HCT116 (cell line): Measurements from ENCODE around the gene IL11. TPM values are rescaled to one million over a fixed set of nuclear protein-coding genes. Genes with fewer than 3 reads are reported as not detected.
A peak's percentile ranks its signal among the peaks of the same experiment; 100 is the strongest.

Experiments
- ATAC-seq: fragments of 200-7000 bp; cut with Tn5 transposase; 2 replicates; pipeline ENCODE4 v1.9.1; 2020; ENCODE audit warnings: mild to moderate bottlenecking, moderate library complexity
- BruUV-seq: library from RNA; stranded (reverse); fragments of 400-500 nt; replicated peaks from 2 replicates; lab custom pipeline; 2021; lab: Mats Ljungman, UMichigan
- CTCF ChIA-PET: fragments of 300-600 bp; sonication (Branson Sonifier 250); formaldehyde crosslinking; loops from one replicate; lab custom pipeline; 2021; ENCODE audit warnings: antibody characterized with exemption; lab: Charles Lee
- POLR2A ChIA-PET: fragments of 300-600, 350-600 bp; sonication (Branson Sonifier 250); formaldehyde crosslinking; loops from one replicate; lab custom pipeline; 2021; ENCODE audit warnings: antibody characterized with exemption; lab: Charles Lee
- RAD21 ChIA-PET, 2 experiments: fragments of 300-600 bp; sonication (Branson Sonifier 250); formaldehyde crosslinking; loops; one replicate each; lab custom pipeline; 2023; ENCODE audit warnings: low total read pairs in 2 of 2; ENCODE audit not compliant: uncharacterized antibody in 2 of 2, unreplicated experiment in 2 of 2, low non-redundant PET in 1 of 2; lab: Charles Lee
- DNase-seq: peaks from one replicate; pipeline ENCODE4 v3.0.0-alpha.2; 2010; ENCODE audit warnings: low read depth, low spot score
- H2AFZ ChIP-seq: fragments of 200-600 bp; shearing (Covaris generic), sonication (generic); 2 replicates; pipeline ENCODE4 v1.6.1; 2017; ENCODE audit warnings: low read depth, mixed run types, mixed read lengths, antibody characterized with exemption, low read length; ENCODE audit not compliant: poor library complexity, severe bottlenecking
- H3K27ac ChIP-seq: 2 replicates; pipeline ENCODE4 v1.5.1; 2012; ENCODE audit warnings: low read depth, low read length
- H3K27me3 ChIP-seq: fragments of 200-600 bp; sonication (generic); 2 replicates; pipeline ENCODE4 v1.6.1; 2016; ENCODE audit warnings: mixed run types, low read length, mixed read lengths; ENCODE audit not compliant: insufficient read depth
- H3K36me3 ChIP-seq, 2 experiments: fragments of 200-500 bp in 1 of 2; fragments of 200-600 bp in 1 of 2; sonication (Bioruptor generic) in 1 of 2; sonication (generic) in 1 of 2; 2 replicates each; pipeline versions ENCODE4 v1.5.1 to v1.6.1; 2014 to 2016; ENCODE audit warnings: low read length in 2 of 2, inconsistent platforms in 1 of 2, mixed read lengths in 1 of 2, mixed run types in 1 of 2; ENCODE audit not compliant: insufficient read depth in 2 of 2, control insufficient read depth in 1 of 2
- H3K4me1 ChIP-seq, 2 experiments: fragments of 200-600 bp in 1 of 2; sonication (generic) in 1 of 2; 2 replicates each; pipeline versions ENCODE4 v1.5.1 to v1.6.1; 2012 to 2017; ENCODE audit warnings: low read length in 2 of 2, inconsistent platforms in 1 of 2, mild to moderate bottlenecking in 1 of 2, mixed read lengths in 1 of 2, mixed run types in 1 of 2, moderate library complexity in 1 of 2; ENCODE audit not compliant: insufficient read depth in 2 of 2, control insufficient read depth in 1 of 2
- H3K4me2 ChIP-seq: fragments of 200-600 bp; sonication (generic); 2 replicates; pipeline ENCODE4 v1.6.1; 2017; ENCODE audit warnings: mixed run types, low read length, mixed read lengths
- H3K4me3 ChIP-seq, 2 experiments: fragments of 200-600 bp in 1 of 2; sonication (generic) in 1 of 2; replicated peaks in 1 of 2; 2 replicates each; pipeline ENCODE4 v1.5.1; 2011 to 2016; ENCODE audit warnings: low read length in 2 of 2, control low read depth in 1 of 2, low read depth in 1 of 2, mild to moderate bottlenecking in 1 of 2, mixed read lengths in 1 of 2, mixed run types in 1 of 2
- H3K79me2 ChIP-seq: fragments of 200-600 bp; sonication (generic); 2 replicates; pipeline ENCODE4 v1.6.1; 2017; ENCODE audit warnings: mild to moderate bottlenecking, mixed run types, low read length, moderate library complexity, mixed read lengths; ENCODE audit not compliant: insufficient read depth
- H3K9ac ChIP-seq: fragments of 200-600 bp; sonication (generic); 2 replicates; pipeline ENCODE4 v1.6.1; 2016; ENCODE audit warnings: low read length, mixed read lengths
- H3K9me2 ChIP-seq: fragments of 200-600 bp; sonication (generic), shearing (Covaris generic); 2 replicates; pipeline ENCODE4 v1.6.1; 2017; ENCODE audit warnings: mixed run types, mild to moderate bottlenecking, moderate library complexity; ENCODE audit not compliant: insufficient read depth
- H3K9me3 ChIP-seq, 2 experiments: fragments of 200-500 bp in 1 of 2; fragments of 200-600 bp in 1 of 2; sonication (Bioruptor generic) in 1 of 2; sonication (generic) in 1 of 2; 2 replicates each; pipeline ENCODE4 v1.6.1; 2014 to 2017; ENCODE audit warnings: low read length in 2 of 2, mixed read lengths in 2 of 2, inconsistent platforms in 1 of 2, low read depth in 1 of 2, mild to moderate bottlenecking in 1 of 2, mixed run types in 1 of 2, moderate library complexity in 1 of 2; ENCODE audit not compliant: control insufficient read depth in 1 of 2, insufficient read depth in 1 of 2
- H4K20me1 ChIP-seq: fragments of 200-600 bp; sonication (generic), shearing (Covaris generic); 2 replicates; pipeline ENCODE4 v1.6.1; 2017; ENCODE audit warnings: mixed run types, mild to moderate bottlenecking, moderate library complexity; ENCODE audit not compliant: insufficient read depth
- POLR2AphosphoS5 ChIP-seq: IDR thresholded peaks from 2 replicates; pipeline ENCODE4 v1.6.1; 2011; ENCODE audit warnings: mild to moderate bottlenecking, low read depth, low read length, moderate library complexity
- YY1 ChIP-seq: IDR thresholded peaks from 2 replicates; pipeline ENCODE4 v1.6.1; 2011; ENCODE audit warnings: low read length, low read depth, moderate library complexity, mild to moderate bottlenecking; ENCODE audit not compliant: insufficient replicate concordance; ENCODE audit errors: extremely low read depth
- ZFX ChIP-seq: fragments of 450-650 bp; IDR thresholded peaks from 2 replicates; pipeline ENCODE4 v1.6.1; 2017
- ZNF274 ChIP-seq: fragments of 200-500 bp; sonication (Bioruptor generic); IDR thresholded peaks from 2 replicates; pipeline ENCODE4 v1.6.1; 2014; ENCODE audit warnings: mild to moderate bottlenecking, low read depth, low read length, inconsistent platforms
- intact Hi-C: fragments of 100-400 bp; cut with micrococcal nuclease; formaldehyde crosslinking; loops from 2 replicates; pipeline ENCODE4 v1.10.0; 2022
- total RNA-seq: library from RNA; stranded (reverse); gene quantifications from one replicate; pipeline ENCODE4 v1.2.1, GENCODE V29; 2021; ENCODE audit not compliant: unreplicated experiment

IL11 gene
- total RNA-seq, 1 experiment from 2014 or later, result 2.8 TPM

- Histone ChIP-seq H3K27me3 (no peaks in the 10 kb centered on the region), H3K4me2 (peak overlapping the region; percentile 98), H3K9me2 (no peaks in the 10 kb centered on the region), H3K9me3 (no peaks in the 10 kb centered on the region), H3K4me3 (peak overlapping the region; percentile 74 to 83), H3K79me2 (peaks cover 9% of the 10 kb centered on the region; the same call in 1 of the 2 replicates), H3K9ac (peak overlapping the region; percentile 85), H3K4me1 (peaks cover 9 to 39% of the 10 kb centered on the region in 2 experiments), H4K20me1 (no peaks in the 10 kb centered on the region), H3K27ac (peak overlapping the region; percentile 92), H2AFZ (no peak overlapping the region), H3K36me3 (peaks cover 4 to 5% of the 10 kb centered on the region in 2 experiments; a peak in 3 of 4 replicates)
- ChIA-PET POLR2A (interaction anchor here (0.7 to 1.3 kb wide), 13 partner anchors 10 to 194 kb away, joined by 3 to 18 read pairs (median 4); partner anchors contain the start of genes HSPBP1, PPP6R1, PTPRH and ZNF628), RAD21 (interaction anchor here in 1 of 2 experiments (1.3 kb wide), 1 partner anchor 44 kb away, joined by 4 read pairs; the partner anchor contains the start of gene TMEM238), CTCF (interaction anchor here (0.9 to 1.5 kb wide), 5 partner anchors 10 to 199 kb away, joined by 3 to 15 read pairs (median 5); partner anchors contain the start of gene HSPBP1)
- BruUV-seq, result TSS peak; percentile 25
- no peak for DNase-seq
- intact Hi-C loops, result loop anchor here (2.0 kb wide), 1 partner anchor 45 kb away; the partner anchor contains the start of genes RPL28 and TMEM238
- TF ChIP-seq ZNF274, result no peak
- peak; percentile 92 for TF ChIP-seq POLR2AphosphoS5
- TF ChIP-seq ZFX, result peak; percentile 58; the same call in 1 of the 2 replicates
- TF ChIP-seq YY1, result peak; percentile 6
- no peak for ATAC-seq
Measured at GRCh38 chr19:55339889-55340783, 30.1 kb downstream of the IL11 start.
